Liver (tissue), 9 donors: ENCODE measurements around the gene MSI2. TPM values are rescaled to one million over a fixed set of nuclear protein-coding genes. Genes with fewer than 3 reads are reported as not detected.

Source experiments
- DNase-seq: peaks from one replicate; pipeline ENCODE4 v3.0.0-alpha.2; 2017; ENCODE audit warnings: low spot score
- H3K27ac ChIP-seq, 2 donors: one replicate each; pipeline ENCODE4 v1.7.0; 2013; ENCODE audit warnings: inconsistent platforms in 2 of 2, low read length in 2 of 2, control low read depth in 1 of 2, low read depth in 1 of 2, mild to moderate bottlenecking in 1 of 2
- H3K27me3 ChIP-seq, 4 donors: one replicate each; pipeline versions ENCODE4 v1.6.1 to v1.7.0; 2013; ENCODE audit warnings: low read length in 3 of 4, inconsistent platforms in 1 of 4, mild to moderate bottlenecking in 1 of 4, moderate library complexity in 1 of 4; ENCODE audit not compliant: control insufficient read depth in 4 of 4, insufficient read depth in 4 of 4
- H3K36me3 ChIP-seq, 4 donors: one replicate each; pipeline versions ENCODE4 v1.6.1 to v1.7.0; 2013; ENCODE audit warnings: low read length in 3 of 4, mild to moderate bottlenecking in 3 of 4, low read depth in 1 of 4, moderate library complexity in 1 of 4; ENCODE audit not compliant: control insufficient read depth in 4 of 4, insufficient read depth in 3 of 4
- H3K4me1 ChIP-seq, 4 donors: one replicate each; pipeline versions ENCODE4 v1.6.1 to v1.7.0; 2013; ENCODE audit warnings: low read length in 3 of 4, mild to moderate bottlenecking in 3 of 4, moderate library complexity in 1 of 4; ENCODE audit not compliant: control insufficient read depth in 4 of 4, insufficient read depth in 4 of 4
- H3K4me3 ChIP-seq, 3 donors: one replicate each; pipeline versions ENCODE4 v1.6.1 to v1.7.0; 2013; ENCODE audit warnings: low read length in 3 of 3, control low read depth in 1 of 3, low read depth in 1 of 3, mild to moderate bottlenecking in 1 of 3
- H3K9ac ChIP-seq, 2 donors: one replicate each; pipeline ENCODE4 v1.7.0; 2013; ENCODE audit warnings: low read length in 2 of 2, mild to moderate bottlenecking in 2 of 2, moderate library complexity in 2 of 2, control low read depth in 1 of 2, low read depth in 1 of 2
- H3K9me3 ChIP-seq, 4 donors: one replicate each; pipeline versions ENCODE4 v1.6.1 to v1.7.0; 2013; ENCODE audit warnings: low read length in 3 of 4; ENCODE audit not compliant: control insufficient read depth in 4 of 4
- FOXA1 ChIP-seq: IDR thresholded peaks from 2 replicates; pipeline ENCODE4 v1.6.1; 2016; ENCODE audit warnings: antibody characterized with exemption
- FOXA2 ChIP-seq: IDR thresholded peaks from 2 replicates; pipeline ENCODE4 v1.6.1; 2016; ENCODE audit warnings: antibody characterized with exemption
- GABPA ChIP-seq, 2 donors: IDR thresholded peaks in 1 of 2; conservative IDR thresholded peaks in 1 of 2; 2 replicates each; pipeline ENCODE4 v1.6.1; 2016; ENCODE audit warnings: antibody characterized with exemption in 2 of 2, mild to moderate bottlenecking in 1 of 2, moderate library complexity in 1 of 2
- HNF4G ChIP-seq: IDR thresholded peaks from 2 replicates; pipeline ENCODE4 v1.6.1; 2016; ENCODE audit warnings: antibody characterized with exemption
- JUND ChIP-seq, 2 donors: IDR thresholded peaks; 2 replicates each; pipeline ENCODE4 v1.6.1; 2016; ENCODE audit warnings: antibody characterized with exemption in 2 of 2
- NR2F2 ChIP-seq: IDR thresholded peaks from 2 replicates; pipeline ENCODE4 v1.6.1; 2016; ENCODE audit warnings: antibody characterized with exemption
- RAD21 ChIP-seq, 2 donors: IDR thresholded peaks; 2 replicates each; pipeline ENCODE4 v1.6.1; 2016; ENCODE audit warnings: antibody characterized with exemption in 2 of 2, mild to moderate bottlenecking in 2 of 2
- RXRA ChIP-seq, 2 donors: IDR thresholded peaks; 2 replicates each; pipeline ENCODE4 v1.6.1; 2017 to 2018; ENCODE audit warnings: antibody characterized with exemption in 2 of 2, mild to moderate bottlenecking in 1 of 2
- SP1 ChIP-seq: IDR thresholded peaks from 2 replicates; pipeline ENCODE4 v1.6.1; 2018; ENCODE audit warnings: antibody characterized with exemption, mild to moderate bottlenecking
- TAF1 ChIP-seq: conservative IDR thresholded peaks from 2 replicates; pipeline ENCODE4 v1.6.1; 2016; ENCODE audit warnings: antibody characterized with exemption, mild to moderate bottlenecking
- YY1 ChIP-seq: IDR thresholded peaks from 2 replicates; pipeline ENCODE4 v1.6.1; 2016; ENCODE audit warnings: antibody characterized with exemption, mild to moderate bottlenecking
- WGBS: extraction: QIAGEN DNeasy Blood & Tissue Kit; methylation state at CpG from one replicate; pipeline ENCODE4 v1.1.7; 2013; 5-methylcytosine and 5-hydroxymethylcytosine counted together
- polyA plus RNA-seq, 2 donors: library from polyadenylated mRNA; stranded (reverse) in 1 of 2; unstranded in 1 of 2; fragments of 200-250 nt in 1 of 2; fragments of >200 nt in 1 of 2; fragmentation: Nextera tagmentation in 1 of 2; extraction: Ambion mirVana in 1 of 2; gene quantifications; one replicate each; pipeline versions ENCODE4 v1.2.1 to v1.2.3, GENCODE V29; 2013 to 2015
- total RNA-seq, 2 donors: library from RNA; depleted of rRNA; stranded (reverse); fragments of >200 nt; gene quantifications; one replicate each; pipeline ENCODE4 v1.2.3, GENCODE V29; 2014
- TF ChIP-seq, protein P1 (sequence below): fragments of 150-350 bp; IDR thresholded peaks from 2 replicates; pipeline ENCODE4 v1.5.1; 2017; ENCODE audit warnings: improper control_type of control experiment, low read depth, low read length; ENCODE audit not compliant: missing input control
- TF ChIP-seq, protein P2 (sequence below): IDR thresholded peaks from 2 replicates; pipeline ENCODE4 v1.6.1; 2016; ENCODE audit warnings: antibody characterized with exemption
- TF ChIP-seq, protein P3 (sequence below): IDR thresholded peaks from 2 replicates; pipeline ENCODE4 v1.6.1; 2016; ENCODE audit warnings: antibody characterized with exemption
- TF ChIP-seq, protein P4 (sequence below): IDR thresholded peaks from 2 replicates; pipeline ENCODE4 v1.6.1; 2016; ENCODE audit warnings: antibody characterized with exemption, mild to moderate bottlenecking
- TF ChIP-seq, protein P5 (sequence below): IDR thresholded peaks from 2 replicates; pipeline ENCODE4 v1.6.1; 2016; ENCODE audit warnings: antibody characterized with exemption
- donor health status: healthy.
- donor health status: healthy.
- donor health status: healthy.
- donor health status: healthy.
- donor health status: healthy.

The MSI2 gene
- total and polyA plus RNA-seq, 4 donors = 5.7 to 15.6 (median 9.2) TPM

DNA sequence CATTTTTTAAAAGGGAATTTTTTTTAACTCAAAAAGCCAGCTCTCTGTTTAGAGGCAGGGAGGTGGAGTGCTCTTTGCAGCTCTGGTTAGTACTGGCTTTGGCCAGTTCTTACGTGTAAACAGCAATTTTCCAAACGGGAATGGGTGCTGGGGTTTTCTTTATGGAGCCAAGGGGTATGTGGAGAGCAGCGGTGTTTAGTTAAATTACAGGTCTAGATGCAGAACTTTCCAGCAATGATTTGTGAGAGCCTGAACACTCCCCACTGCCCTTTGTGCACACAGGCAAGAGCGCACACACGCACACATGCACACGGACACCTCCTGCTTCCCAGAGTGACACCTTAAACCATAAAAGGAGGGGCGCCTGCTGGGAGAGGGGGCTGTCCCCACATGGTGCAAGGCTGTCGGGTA is 140.2 kb downstream of the MSI2 start:
- H3K27me3 ChIP-seq = no peaks in the 10 kb centered on the region
- TF ChIP-seq HNF4G (no peak), RAD21 (IDR thresholded peaks at IDR 0.05) (no peak), GABPA (IDR thresholded peaks at IDR 0.05 in 1 of 2, conservative IDR thresholded peaks at IDR 0.05 in 1 of 2) (no peak), RXRA (IDR thresholded peaks at IDR 0.05) (no peak)
- TF ChIP-seq, protein P1, sequence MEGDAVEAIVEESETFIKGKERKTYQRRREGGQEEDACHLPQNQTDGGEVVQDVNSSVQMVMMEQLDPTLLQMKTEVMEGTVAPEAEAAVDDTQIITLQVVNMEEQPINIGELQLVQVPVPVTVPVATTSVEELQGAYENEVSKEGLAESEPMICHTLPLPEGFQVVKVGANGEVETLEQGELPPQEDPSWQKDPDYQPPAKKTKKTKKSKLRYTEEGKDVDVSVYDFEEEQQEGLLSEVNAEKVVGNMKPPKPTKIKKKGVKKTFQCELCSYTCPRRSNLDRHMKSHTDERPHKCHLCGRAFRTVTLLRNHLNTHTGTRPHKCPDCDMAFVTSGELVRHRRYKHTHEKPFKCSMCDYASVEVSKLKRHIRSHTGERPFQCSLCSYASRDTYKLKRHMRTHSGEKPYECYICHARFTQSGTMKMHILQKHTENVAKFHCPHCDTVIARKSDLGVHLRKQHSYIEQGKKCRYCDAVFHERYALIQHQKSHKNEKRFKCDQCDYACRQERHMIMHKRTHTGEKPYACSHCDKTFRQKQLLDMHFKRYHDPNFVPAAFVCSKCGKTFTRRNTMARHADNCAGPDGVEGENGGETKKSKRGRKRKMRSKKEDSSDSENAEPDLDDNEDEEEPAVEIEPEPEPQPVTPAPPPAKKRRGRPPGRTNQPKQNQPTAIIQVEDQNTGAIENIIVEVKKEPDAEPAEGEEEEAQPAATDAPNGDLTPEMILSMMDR = no peak
- TF ChIP-seq, protein P2, sequence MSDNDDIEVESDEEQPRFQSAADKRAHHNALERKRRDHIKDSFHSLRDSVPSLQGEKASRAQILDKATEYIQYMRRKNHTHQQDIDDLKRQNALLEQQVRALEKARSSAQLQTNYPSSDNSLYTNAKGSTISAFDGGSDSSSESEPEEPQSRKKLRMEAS = no peak
- H3K9ac ChIP-seq = no peak overlapping the region
- 80% methylated on average over 8 of the region's 8 CpGs for WGBS
- H3K27ac ChIP-seq = no peak overlapping the region
- H3K36me3 ChIP-seq = no peaks in the 10 kb centered on the region
- peaks cover 0 to 4% (median 0%) of the 10 kb centered on the region in 4 donors for H3K9me3 ChIP-seq
- no peak overlapping the region for H3K4me3 ChIP-seq
- no peak for DNase-seq
- H3K4me1 ChIP-seq = no peaks in the 10 kb centered on the region

DNA sequence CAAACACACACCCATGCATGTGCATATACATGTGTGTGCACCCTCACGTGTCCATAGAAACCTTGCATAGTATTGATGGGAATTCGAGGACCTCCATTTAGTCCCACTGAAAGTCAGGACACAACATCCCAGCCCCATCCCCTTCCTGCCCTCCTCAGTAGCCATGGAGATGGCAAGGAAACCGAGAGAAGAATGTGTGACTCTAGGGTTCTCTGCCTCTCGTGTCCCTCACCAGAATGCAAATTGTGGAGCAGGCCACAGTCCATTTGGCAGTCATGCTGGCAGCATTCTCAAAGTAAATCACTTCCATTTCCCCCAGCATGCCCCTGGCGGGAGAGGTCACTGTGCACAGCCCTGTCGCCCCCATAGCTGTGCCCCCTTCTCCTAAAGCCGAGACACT is 141.1 kb downstream of the MSI2 start:
- H3K9ac ChIP-seq = no peak overlapping the region
- DNase-seq = no peak
- no peaks in the 10 kb centered on the region for H3K4me1 ChIP-seq
- peaks cover 0 to 4% (median 0%) of the 10 kb centered on the region in 4 donors for H3K9me3 ChIP-seq
- TF ChIP-seq JUND (IDR thresholded peaks at IDR 0.05) (no peak), YY1 (no peak), TAF1 (no peak), FOXA1 (no peak), GABPA (IDR thresholded peaks at IDR 0.05 in 1 of 2, conservative IDR thresholded peaks at IDR 0.05 in 1 of 2) (no peak), NR2F2 (no peak), FOXA2 (no peak), SP1 (no peak)
- TF ChIP-seq, protein P3, sequence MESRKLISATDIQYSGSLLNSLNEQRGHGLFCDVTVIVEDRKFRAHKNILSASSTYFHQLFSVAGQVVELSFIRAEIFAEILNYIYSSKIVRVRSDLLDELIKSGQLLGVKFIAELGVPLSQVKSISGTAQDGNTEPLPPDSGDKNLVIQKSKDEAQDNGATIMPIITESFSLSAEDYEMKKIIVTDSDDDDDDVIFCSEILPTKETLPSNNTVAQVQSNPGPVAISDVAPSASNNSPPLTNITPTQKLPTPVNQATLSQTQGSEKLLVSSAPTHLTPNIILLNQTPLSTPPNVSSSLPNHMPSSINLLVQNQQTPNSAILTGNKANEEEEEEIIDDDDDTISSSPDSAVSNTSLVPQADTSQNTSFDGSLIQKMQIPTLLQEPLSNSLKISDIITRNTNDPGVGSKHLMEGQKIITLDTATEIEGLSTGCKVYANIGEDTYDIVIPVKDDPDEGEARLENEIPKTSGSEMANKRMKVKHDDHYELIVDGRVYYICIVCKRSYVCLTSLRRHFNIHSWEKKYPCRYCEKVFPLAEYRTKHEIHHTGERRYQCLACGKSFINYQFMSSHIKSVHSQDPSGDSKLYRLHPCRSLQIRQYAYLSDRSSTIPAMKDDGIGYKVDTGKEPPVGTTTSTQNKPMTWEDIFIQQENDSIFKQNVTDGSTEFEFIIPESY = no peak
- TF ChIP-seq, protein P4, sequence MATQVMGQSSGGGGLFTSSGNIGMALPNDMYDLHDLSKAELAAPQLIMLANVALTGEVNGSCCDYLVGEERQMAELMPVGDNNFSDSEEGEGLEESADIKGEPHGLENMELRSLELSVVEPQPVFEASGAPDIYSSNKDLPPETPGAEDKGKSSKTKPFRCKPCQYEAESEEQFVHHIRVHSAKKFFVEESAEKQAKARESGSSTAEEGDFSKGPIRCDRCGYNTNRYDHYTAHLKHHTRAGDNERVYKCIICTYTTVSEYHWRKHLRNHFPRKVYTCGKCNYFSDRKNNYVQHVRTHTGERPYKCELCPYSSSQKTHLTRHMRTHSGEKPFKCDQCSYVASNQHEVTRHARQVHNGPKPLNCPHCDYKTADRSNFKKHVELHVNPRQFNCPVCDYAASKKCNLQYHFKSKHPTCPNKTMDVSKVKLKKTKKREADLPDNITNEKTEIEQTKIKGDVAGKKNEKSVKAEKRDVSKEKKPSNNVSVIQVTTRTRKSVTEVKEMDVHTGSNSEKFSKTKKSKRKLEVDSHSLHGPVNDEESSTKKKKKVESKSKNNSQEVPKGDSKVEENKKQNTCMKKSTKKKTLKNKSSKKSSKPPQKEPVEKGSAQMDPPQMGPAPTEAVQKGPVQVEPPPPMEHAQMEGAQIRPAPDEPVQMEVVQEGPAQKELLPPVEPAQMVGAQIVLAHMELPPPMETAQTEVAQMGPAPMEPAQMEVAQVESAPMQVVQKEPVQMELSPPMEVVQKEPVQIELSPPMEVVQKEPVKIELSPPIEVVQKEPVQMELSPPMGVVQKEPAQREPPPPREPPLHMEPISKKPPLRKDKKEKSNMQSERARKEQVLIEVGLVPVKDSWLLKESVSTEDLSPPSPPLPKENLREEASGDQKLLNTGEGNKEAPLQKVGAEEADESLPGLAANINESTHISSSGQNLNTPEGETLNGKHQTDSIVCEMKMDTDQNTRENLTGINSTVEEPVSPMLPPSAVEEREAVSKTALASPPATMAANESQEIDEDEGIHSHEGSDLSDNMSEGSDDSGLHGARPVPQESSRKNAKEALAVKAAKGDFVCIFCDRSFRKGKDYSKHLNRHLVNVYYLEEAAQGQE = no peak
- TF ChIP-seq, protein P5, sequence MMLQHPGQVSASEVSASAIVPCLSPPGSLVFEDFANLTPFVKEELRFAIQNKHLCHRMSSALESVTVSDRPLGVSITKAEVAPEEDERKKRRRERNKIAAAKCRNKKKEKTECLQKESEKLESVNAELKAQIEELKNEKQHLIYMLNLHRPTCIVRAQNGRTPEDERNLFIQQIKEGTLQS = no peak
- TF ChIP-seq, protein P1 = no peak
- no peak overlapping the region for H3K27ac ChIP-seq
- peaks cover 0 to 5% (median 0%) of the 10 kb centered on the region in 4 donors for H3K36me3 ChIP-seq
- H3K4me3 ChIP-seq = no peak overlapping the region
- 91% methylated on average over 7 of the region's 7 CpGs for WGBS
- H3K27me3 ChIP-seq = no peaks in the 10 kb centered on the region
